Muscle layer of duodenum (tissue), 2 donors: Measurements from ENCODE around the gene UPF1.
"Not testable (repeated sequence)": the region's sequence is repeated elsewhere in the genome, so short reads cannot be mapped to it uniquely, and the experiment has no call there.

Source experiments
- H3K27ac ChIP-seq: one replicate; pipeline ENCODE4 v1.7.0; 2013; ENCODE audit warnings: mild to moderate bottlenecking, low read length
- H3K27me3 ChIP-seq: one replicate; pipeline ENCODE4 v1.7.0; 2013; ENCODE audit warnings: low read depth, mild to moderate bottlenecking, control low read depth, low read length
- H3K36me3 ChIP-seq, 2 donors: one replicate each; pipeline ENCODE4 v1.7.0; 2013; ENCODE audit warnings: low read length in 2 of 2, control low read depth in 1 of 2, mild to moderate bottlenecking in 1 of 2; ENCODE audit not compliant: insufficient read depth in 2 of 2, control insufficient read depth in 1 of 2
- H3K4me1 ChIP-seq, 2 donors: one replicate each; pipeline ENCODE4 v1.7.0; 2013; ENCODE audit warnings: low read length in 2 of 2, mild to moderate bottlenecking in 2 of 2, control low read depth in 1 of 2, moderate library complexity in 1 of 2; ENCODE audit not compliant: insufficient read depth in 2 of 2, control insufficient read depth in 1 of 2
- H3K4me3 ChIP-seq, 2 donors: one replicate each; pipeline ENCODE4 v1.7.0; 2013; ENCODE audit warnings: low read length in 2 of 2, low read depth in 1 of 2, mild to moderate bottlenecking in 1 of 2
- H3K9me3 ChIP-seq, 2 donors: one replicate each; pipeline ENCODE4 v1.7.0; 2013; ENCODE audit warnings: low read length in 2 of 2, control low read depth in 1 of 2, mild to moderate bottlenecking in 1 of 2; ENCODE audit not compliant: control insufficient read depth in 1 of 2
- donor health status: healthy.

UPF1 gene

DNA sequence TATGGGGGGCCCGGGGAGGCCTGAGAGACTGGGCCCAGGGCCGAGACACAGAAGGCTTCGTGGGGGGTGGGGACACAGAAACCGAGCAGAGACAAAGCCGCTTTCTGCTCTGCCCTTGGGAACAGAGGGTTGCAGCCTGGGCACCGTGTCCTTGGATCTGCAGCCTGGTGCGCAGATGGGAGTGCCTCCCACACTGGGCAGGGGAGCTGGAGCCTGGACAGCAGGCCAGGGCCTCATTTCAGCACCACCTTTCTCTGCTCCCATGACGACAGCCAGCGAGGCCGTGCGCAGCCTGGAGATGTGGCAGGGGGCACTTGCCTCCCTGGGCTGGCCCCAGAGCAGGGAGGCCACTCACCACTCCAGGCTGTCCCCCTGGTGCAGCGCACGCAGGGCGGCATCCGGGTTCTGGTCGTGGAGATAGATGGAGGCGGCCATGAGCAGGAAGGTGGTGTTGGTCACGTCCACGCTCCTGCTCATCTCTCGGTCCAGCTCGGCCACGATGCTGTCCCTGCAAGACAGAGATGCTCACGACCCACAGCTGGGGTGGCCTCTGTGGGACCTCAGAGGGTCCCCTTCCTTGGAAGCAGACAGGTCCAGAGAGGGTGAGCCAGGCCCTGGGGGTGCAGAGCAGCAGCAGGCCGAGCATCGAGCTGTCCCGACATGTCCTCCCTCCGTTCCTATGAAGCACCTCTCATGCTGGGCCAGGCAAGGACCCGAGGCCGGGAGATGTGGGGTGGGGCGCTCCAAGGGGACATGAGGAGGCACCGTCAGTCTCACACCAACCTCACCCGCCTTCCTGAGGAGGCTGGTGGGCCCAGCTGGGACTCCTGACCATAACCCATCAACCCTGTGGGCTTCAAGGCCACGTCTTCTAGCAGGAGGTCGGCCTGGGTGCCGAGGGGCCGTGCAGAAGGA is 75.1 kb downstream of the UPF1 start:
- Histone ChIP-seq H3K4me3 (no peak overlapping the region), H3K36me3 (peaks cover 4 to 74% of the 10 kb centered on the region in 2 donors), H3K9me3 (no peaks in the 10 kb centered on the region), H3K27me3 (no peaks in the 10 kb centered on the region), H3K4me1 (no peaks in the 10 kb centered on the region), H3K27ac (no peak overlapping the region)

GRCh38 chr19:18908917-18909619 is 77.3 kb downstream of the UPF1 start:
- no peaks in the 10 kb centered on the region for H3K27me3 ChIP-seq
- no peak overlapping the region for H3K27ac ChIP-seq
- H3K4me1 ChIP-seq, result no peaks in the 10 kb centered on the region
- no peak overlapping the region for H3K4me3 ChIP-seq
- H3K9me3 ChIP-seq, result no peaks in the 10 kb centered on the region
- peaks cover 8 to 75% of the 10 kb centered on the region in 2 donors for H3K36me3 ChIP-seq

GRCh38 chr19:18910010-18910409 is 78.3 kb downstream of the UPF1 start:
- Histone ChIP-seq H3K4me3 (no peak overlapping the region), H3K36me3 (peaks cover 8 to 69% of the 10 kb centered on the region in 2 donors), H3K9me3 (no peaks in the 10 kb centered on the region), H3K27ac (no peak overlapping the region), H3K27me3 (no peaks in the 10 kb centered on the region), H3K4me1 (no peaks in the 10 kb centered on the region)

GRCh38 chr19:18910801-18911436 is 79.2 kb downstream of the UPF1 start:
- Histone ChIP-seq H3K36me3 (peaks cover 8 to 67% of the 10 kb centered on the region in 2 donors), H3K27me3 (no peaks in the 10 kb centered on the region), H3K4me1 (peaks cover 0 to 3% of the 10 kb centered on the region in 2 donors), H3K4me3 (no peak overlapping the region), H3K27ac (no peak overlapping the region), H3K9me3 (no peaks in the 10 kb centered on the region)

GRCh38 chr19:18912933-18913332 is 81.2 kb downstream of the UPF1 start:
- peaks cover 0 to 15% of the 10 kb centered on the region in 2 donors for H3K4me1 ChIP-seq
- no peaks in the 10 kb centered on the region for H3K9me3 ChIP-seq
- no peak overlapping the region for H3K4me3 ChIP-seq
- no peaks in the 10 kb centered on the region for H3K27me3 ChIP-seq
- H3K27ac ChIP-seq, result no peak overlapping the region
- H3K36me3 ChIP-seq, result peaks cover 3 to 48% of the 10 kb centered on the region in 2 donors

DNA sequence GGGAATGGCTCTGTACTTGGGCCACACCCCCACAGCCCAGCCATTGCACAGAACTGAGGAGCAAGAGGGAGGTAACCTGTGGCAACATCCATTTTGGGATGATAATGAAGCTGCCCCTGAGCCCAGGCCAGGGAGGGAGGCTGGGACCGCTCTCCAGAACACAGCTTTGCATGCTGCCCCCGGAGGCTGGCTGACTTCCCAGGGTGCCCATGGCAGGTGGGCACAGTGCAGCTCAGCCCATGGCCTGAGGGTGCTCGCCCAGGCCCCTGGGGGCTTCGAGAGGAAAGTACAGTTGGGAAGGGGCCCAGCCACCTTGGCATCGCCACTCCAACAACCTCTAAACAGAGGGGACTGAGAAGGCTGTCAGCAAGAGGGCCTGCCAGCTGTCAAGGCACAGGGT is 81.7 kb downstream of the UPF1 start:
- H3K36me3 ChIP-seq, result peaks cover 3 to 46% of the 10 kb centered on the region in 2 donors
- H3K4me3 ChIP-seq, result no peak overlapping the region
- H3K27ac ChIP-seq, result no peak overlapping the region
- no peaks in the 10 kb centered on the region for H3K9me3 ChIP-seq
- H3K4me1 ChIP-seq, result peaks cover 0 to 20% of the 10 kb centered on the region in 2 donors
- H3K27me3 ChIP-seq, result no peaks in the 10 kb centered on the region

- peaks cover 3 to 36% of the 10 kb centered on the region in 2 donors for H3K36me3 ChIP-seq
- no peaks in the 10 kb centered on the region for H3K9me3 ChIP-seq
- H3K4me1 ChIP-seq, result peaks cover 6 to 31% of the 10 kb centered on the region in 2 donors
Measured at GRCh38 chr19:18915639-18916038, 83.9 kb downstream of the UPF1 start.

DNA sequence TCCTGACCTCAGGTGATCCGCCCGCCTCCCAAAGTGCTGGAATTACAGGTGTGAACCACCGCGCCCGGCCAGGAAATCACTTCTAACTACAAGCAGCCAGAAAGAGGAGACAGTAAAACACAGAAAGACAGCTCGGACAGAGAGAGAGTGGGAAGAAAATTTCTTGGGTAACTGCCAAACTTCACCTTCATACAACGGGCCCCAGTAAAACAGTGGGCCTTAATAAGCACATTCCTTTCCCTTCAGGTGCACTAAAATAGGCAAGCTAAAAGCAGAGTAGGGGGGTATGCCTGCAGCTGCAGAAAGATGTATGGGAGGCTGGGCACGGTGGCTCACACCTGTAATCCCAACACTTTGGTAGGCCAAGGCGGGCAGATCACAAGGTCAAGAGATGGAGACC is 85.8 kb downstream of the UPF1 start:
- H3K27me3 ChIP-seq, H3K9me3 ChIP-seq, H3K27ac ChIP-seq, H3K4me3 ChIP-seq: not testable (repeated sequence)
- Histone ChIP-seq H3K36me3 (peaks cover 7 to 45% of the 10 kb centered on the region in 2 donors), H3K4me1 (peaks cover 6 to 39% of the 10 kb centered on the region in 2 donors)

More at GRCh38 chr19:18915639-18916038, 83.9 kb downstream of the UPF1 start:
- Histone ChIP-seq H3K4me3 (no peak overlapping the region), H3K27me3 (no peaks in the 10 kb centered on the region), H3K27ac (no peak overlapping the region)
